ENCODE data around the gene P2RX3. TPM values are rescaled to one million over a fixed set of nuclear protein-coding genes. Genes with fewer than 3 reads are reported as not detected.

P2RX3 gene
- total RNA-seq, 1 donor from 2014 or later: 1.3 TPM

Other genes starting within 250 kb of the P2RX3 start
- gene LRRC55, start 156.4 kb upstream of the P2RX3 start, total RNA-seq: 0.13 TPM
- 15.4 TPM for gene APLNR, start 101.1 kb upstream of the P2RX3 start, total RNA-seq
- 39.7 TPM for gene TNKS1BP1, start 13.4 kb upstream of the P2RX3 start, total RNA-seq
- 36.3 TPM for gene SSRP1, start 2.5 kb upstream of the P2RX3 start, total RNA-seq
- gene PRG3, start 42.8 kb downstream of the P2RX3 start, total RNA-seq: not detected
- not detected for gene PRG2, start 52.3 kb downstream of the P2RX3 start, total RNA-seq
- gene SLC43A3, start 88.8 kb downstream of the P2RX3 start, total RNA-seq: 20.0 TPM
- gene RTN4RL2, start 122.2 kb downstream of the P2RX3 start, total RNA-seq: 1.9 TPM
- gene SLC43A1, start 177.3 kb downstream of the P2RX3 start, total RNA-seq: 5.4 TPM
- gene TIMM10, start 192.4 kb downstream of the P2RX3 start, total RNA-seq: 64.8 TPM
- gene SMTNL1, start 199.2 kb downstream of the P2RX3 start, total RNA-seq: not detected
- gene UBE2L6, start 229.3 kb downstream of the P2RX3 start, total RNA-seq: 15.1 TPM